WI38 (cell line): ENCODE results near the gene TAF12.
"Not testable (repeated sequence)": the region's sequence is repeated elsewhere in the genome, so short reads cannot be mapped to it uniquely, and the experiment has no call there.

ENCODE experiments used
- H3K4me3 ChIP-seq: 2 replicates; pipeline ENCODE4 v1.5.1; 2011; ENCODE audit warnings: low read depth, mild to moderate bottlenecking, control low read depth, low read length
- TF ChIP-seq, protein P1 (sequence below): IDR thresholded peaks from 2 replicates; pipeline ENCODE4 v1.5.1; 2012; ENCODE audit warnings: low read depth, mild to moderate bottlenecking, control low read depth, low read length

Gene TAF12, protein sequence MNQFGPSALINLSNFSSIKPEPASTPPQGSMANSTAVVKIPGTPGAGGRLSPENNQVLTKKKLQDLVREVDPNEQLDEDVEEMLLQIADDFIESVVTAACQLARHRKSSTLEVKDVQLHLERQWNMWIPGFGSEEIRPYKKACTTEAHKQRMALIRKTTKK

DNA sequence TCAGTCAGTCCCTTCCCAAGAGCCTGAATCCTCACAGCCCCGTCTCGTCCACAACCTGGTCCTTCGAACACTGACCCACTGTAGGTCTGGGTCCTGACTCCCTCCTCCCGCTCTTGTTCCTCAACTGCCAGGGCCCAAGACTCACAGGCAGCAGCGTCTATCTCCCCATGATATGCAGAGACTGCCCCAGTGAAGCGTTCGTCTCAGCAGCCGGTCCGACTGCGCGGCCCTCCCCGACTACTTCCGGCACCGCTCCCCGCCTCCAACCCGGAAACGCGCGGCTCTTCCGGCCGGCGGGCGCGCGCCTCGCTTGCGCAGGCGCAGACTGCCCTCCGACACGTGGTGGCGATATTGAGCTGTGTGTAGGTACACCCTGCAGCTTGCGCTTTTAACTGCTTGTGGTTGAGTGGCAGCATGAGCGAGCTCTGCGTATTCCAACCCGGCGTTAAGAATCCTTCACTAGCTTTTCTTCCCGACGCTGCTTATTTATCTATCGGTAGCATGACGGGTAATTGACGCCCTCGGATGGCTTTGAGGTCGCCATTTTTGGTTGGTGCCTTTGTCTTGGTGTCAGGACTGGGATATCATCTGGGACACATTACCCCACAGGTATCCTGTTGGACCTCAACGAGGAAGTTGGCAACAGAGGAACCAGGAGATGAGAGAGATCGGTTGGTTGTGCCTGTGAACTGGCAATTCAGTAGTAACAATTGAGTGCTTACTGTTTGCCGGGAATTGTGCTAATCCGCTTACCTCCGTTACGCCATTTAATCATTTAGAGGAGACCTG lies at the start of gene TAF12:
Gene TAF12, minus strand, starts transcription at position 221 of the 789 bp plus-strand sequence. CDS start 20,986 bp downstream, outside the sequence.
- TF ChIP-seq, protein P1, sequence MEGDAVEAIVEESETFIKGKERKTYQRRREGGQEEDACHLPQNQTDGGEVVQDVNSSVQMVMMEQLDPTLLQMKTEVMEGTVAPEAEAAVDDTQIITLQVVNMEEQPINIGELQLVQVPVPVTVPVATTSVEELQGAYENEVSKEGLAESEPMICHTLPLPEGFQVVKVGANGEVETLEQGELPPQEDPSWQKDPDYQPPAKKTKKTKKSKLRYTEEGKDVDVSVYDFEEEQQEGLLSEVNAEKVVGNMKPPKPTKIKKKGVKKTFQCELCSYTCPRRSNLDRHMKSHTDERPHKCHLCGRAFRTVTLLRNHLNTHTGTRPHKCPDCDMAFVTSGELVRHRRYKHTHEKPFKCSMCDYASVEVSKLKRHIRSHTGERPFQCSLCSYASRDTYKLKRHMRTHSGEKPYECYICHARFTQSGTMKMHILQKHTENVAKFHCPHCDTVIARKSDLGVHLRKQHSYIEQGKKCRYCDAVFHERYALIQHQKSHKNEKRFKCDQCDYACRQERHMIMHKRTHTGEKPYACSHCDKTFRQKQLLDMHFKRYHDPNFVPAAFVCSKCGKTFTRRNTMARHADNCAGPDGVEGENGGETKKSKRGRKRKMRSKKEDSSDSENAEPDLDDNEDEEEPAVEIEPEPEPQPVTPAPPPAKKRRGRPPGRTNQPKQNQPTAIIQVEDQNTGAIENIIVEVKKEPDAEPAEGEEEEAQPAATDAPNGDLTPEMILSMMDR = no peak
- peak within 1 kb of the TSS; percentile 85 for H3K4me3 ChIP-seq

DNA sequence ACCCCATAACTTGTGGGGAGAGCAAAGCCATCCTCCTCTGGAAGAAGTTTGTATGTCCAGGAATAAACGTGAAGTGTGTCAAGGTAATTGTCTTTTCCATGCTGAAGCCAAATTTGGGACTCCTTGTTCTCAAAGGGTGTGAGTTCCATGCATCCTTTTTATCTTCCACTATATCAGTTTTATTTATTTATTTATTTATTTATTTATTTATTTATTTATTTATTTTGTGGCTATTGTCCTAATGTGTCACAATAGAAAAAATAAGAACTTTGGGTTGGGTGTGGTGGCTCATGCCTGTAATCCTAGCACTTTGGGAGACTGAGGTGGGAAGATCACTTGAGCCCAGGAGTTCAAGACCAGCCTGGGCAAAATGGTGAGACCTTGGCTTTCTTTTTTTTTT lies 48.8 kb upstream of the TAF12 start:
- H3K4me3 ChIP-seq = not testable (repeated sequence)

DNA sequence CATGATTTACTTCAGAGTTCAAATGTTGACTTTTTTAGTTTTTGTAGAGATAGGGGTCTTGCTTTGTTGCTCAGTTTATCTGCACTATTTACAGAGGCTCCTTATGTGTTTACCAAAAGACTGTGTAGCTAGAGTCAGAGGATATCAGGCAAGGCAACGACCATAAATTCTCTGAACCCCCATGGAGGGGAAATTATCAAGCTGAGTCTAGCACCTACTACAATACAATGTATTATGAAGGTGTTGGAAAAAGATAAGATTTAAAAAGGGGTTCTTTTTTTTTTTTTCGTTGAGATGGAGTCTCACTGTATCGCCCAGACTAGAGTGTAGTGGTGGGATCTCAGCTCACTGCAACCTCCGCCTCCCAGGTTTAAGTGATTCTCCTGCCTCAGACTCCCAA lies 42.1 kb upstream of the TAF12 start:
- TF ChIP-seq, protein P1 = no peak
- H3K4me3 ChIP-seq = no peak overlapping the region

DNA sequence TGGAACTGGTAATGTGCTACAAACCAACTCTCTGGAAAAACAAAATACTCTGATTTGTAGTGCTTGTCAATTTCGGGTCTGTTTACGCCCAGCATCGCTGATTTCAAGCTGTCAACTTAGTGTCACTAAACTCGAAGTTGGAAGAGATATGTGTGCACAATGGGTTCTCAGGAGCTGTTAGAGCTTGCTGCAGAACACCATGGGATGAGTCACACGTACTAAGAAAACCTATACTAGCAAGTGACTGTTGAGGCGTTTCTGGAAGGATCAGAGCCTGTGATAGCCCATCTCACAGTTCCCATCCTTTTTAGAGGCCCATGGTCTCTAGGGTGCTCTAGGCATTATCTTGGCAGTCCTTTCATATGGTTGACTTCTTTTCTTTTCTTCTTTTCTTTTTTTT lies 40.0 kb upstream of the TAF12 start:
- TF ChIP-seq, protein P1 = no peak
- no peak overlapping the region for H3K4me3 ChIP-seq

DNA sequence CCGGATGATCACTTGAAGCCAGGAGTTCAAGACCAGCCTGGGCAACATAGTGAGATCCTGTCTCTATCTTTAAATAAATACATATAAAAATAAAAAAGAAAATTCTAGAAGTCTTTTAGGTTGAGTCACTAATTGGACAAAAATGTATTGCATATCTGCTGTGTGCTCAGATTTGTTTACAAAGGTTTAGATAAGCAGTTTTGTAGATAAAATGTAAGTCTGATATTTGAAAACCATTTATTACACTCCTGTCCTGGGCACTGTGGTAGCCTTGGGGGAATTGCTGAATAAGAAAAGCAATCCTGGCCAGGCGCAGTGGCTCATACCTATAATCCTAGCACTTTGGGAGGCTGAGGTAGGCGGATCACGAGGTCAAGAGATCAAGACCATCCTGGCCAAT lies 37.3 kb upstream of the TAF12 start:
- H3K4me3 ChIP-seq = no peak overlapping the region
- TF ChIP-seq, protein P1 = no peak

DNA sequence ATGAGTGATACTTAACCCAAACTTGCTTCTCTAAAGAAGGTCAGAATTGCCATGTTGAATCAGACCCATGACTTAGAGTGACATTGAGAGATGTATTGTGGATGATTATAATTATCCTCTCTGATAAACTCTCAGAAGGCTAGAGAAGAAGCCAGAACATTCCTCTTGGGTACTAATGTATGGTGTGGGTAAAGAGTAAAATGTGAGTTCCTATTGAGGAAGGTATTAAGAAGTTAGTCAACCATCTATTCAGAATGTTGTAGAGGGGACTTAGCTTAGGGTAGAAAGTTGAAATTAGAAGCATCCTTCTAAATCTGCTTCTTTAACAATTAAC lies 33.0 kb upstream of the TAF12 start:
- TF ChIP-seq, protein P1 = no peak
- H3K4me3 ChIP-seq = no peak overlapping the region

DNA sequence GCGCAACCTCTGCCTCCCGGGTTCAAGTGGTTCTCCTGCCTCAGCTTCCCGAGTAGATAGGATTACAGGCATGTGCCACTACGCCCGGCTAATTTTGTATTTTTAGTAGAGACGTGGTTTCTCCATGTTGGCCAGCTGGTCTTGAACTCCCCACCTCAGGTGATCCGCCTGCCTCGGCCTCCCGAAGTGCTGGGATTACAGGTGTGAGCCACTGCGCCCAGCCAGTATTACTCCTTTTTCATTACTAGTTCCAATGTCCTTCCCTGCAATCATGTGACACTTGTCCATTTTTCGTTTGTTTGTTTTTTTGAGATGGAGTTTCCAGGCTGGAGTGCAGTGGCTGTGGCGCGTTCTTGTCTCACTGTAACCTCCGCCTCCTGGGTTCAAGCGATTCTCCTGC lies 30.1 kb upstream of the TAF12 start:
- H3K4me3 ChIP-seq = not testable (repeated sequence)

DNA sequence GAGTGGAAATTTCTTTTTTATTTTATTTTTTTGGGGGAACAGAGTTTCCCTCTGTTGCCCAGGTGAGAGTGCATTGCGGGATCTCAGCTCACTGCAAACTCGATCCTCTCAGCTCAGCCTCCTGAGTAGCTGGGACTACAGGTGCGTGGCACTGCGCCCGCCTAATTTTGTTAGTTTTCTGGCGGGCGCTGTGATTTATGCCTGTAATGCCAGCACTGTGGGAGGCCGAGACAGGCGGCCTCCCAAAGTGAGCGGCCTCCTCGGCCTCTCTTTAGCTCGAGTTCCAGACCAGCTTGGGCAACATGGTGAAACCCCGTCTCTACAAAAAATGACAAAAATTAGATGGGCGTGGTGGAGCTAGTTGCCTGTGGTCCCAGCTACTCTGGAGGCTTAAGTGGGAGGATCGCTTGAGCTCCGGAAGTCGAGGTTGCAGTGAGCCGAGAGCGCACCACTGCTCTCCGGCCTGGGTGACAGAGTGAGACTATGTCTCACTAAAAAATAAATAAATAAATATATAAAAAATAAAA lies 28.4 kb upstream of the TAF12 start:
- TF ChIP-seq, protein P1 = no peak
- no peak overlapping the region for H3K4me3 ChIP-seq
